ENCODE measurements around the gene MOV10L1.

MOV10L1 gene

DNA sequence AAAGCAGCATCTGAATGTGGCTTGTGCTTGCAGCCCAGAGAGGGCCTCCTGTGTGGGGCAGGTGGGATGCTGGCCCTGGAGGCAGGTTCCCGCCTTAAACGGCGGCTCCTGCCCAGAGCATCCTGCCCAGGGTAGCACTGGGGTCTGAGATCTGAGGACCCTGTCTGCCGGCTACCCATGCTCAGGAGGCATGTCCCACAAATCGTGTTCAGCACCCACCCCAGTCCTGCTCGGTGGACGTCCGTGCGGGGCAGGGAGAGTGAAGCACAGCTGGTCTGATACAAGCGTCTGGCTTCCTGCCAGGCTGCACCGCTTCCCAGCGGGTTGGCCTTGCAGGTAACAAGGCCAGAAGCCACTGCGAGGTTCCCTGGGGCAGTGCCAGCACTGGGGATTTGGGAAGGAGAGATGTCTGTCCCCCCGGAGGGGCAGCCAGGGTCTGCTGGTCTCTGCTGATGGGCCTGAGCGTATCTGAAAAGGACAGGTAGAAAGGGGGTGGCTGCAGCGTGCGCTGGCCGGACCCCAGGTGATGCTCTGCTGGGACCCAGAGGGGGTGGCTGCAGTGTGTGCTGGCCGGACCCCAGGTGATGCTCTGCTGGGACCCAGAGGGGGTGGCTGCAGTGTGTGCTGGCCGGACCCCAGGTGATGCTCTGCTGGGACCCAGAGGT lies 99.5 kb downstream of the MOV10L1 start:
- peak overlapping the region; percentile 94 to 95 for H3K27ac ChIP-seq (ENCODE audit: low read depth in 2 of 2, low read length in 2 of 2)
- H3K4me3 ChIP-seq (ENCODE audit: low read length in 2 of 2): no peak overlapping the region
- H3K27me3 ChIP-seq (ENCODE audit: control insufficient read depth in 2 of 2, insufficient read depth in 2 of 2, low read length in 2 of 2): no peaks in the 10 kb centered on the region
- no peaks in the 10 kb centered on the region for H3K9me3 ChIP-seq (ENCODE audit: control insufficient read depth in 2 of 2, low read length in 2 of 2)
- peaks cover 49 to 53% of the 10 kb centered on the region in 2 donors for H3K4me1 ChIP-seq (ENCODE audit: control insufficient read depth in 2 of 2, insufficient read depth in 2 of 2, low read length in 2 of 2)
- H3K36me3 ChIP-seq (ENCODE audit: control insufficient read depth in 2 of 2, insufficient read depth in 2 of 2, low read length in 2 of 2): peaks cover 3 to 9% of the 10 kb centered on the region in 2 donors
- H3K9ac ChIP-seq (ENCODE audit: low read depth in 1 of 2, low read length in 2 of 2): peak overlapping the region; percentile 82 to 83

DNA sequence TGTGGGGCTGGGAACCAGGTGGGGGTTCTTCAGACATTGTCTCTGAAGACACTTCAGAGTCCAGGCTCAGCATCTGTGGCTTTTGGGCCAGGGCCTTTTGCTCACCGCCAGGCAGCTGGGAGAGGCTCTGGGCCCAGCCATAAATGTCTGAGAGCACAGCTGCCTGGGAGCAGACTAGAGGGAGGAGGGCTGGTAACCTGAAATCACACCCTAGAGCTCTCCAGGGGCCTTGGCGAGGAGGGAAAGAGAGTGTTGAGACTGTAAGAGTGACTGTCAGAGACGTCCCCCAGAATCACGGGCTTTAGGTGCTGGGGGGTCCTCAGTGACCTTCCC lies 100.0 kb downstream of the MOV10L1 start:
- peaks cover 8 to 14% of the 10 kb centered on the region in 2 donors for H3K36me3 ChIP-seq (ENCODE audit: control insufficient read depth in 2 of 2, insufficient read depth in 2 of 2, low read length in 2 of 2)
- no peaks in the 10 kb centered on the region for H3K9me3 ChIP-seq (ENCODE audit: control insufficient read depth in 2 of 2, low read length in 2 of 2)
- peak overlapping the region; percentile 82 to 83 for H3K9ac ChIP-seq (ENCODE audit: low read depth in 1 of 2, low read length in 2 of 2)
- H3K27ac ChIP-seq (ENCODE audit: low read depth in 2 of 2, low read length in 2 of 2): peak overlapping the region; percentile 94 to 95
- no peaks in the 10 kb centered on the region for H3K27me3 ChIP-seq (ENCODE audit: control insufficient read depth in 2 of 2, insufficient read depth in 2 of 2, low read length in 2 of 2)
- peak overlapping the region; percentile 79 for H3K4me3 ChIP-seq (ENCODE audit: low read length in 2 of 2)
- peaks cover 49 to 52% of the 10 kb centered on the region in 2 donors for H3K4me1 ChIP-seq (ENCODE audit: control insufficient read depth in 2 of 2, insufficient read depth in 2 of 2, low read length in 2 of 2)

DNA sequence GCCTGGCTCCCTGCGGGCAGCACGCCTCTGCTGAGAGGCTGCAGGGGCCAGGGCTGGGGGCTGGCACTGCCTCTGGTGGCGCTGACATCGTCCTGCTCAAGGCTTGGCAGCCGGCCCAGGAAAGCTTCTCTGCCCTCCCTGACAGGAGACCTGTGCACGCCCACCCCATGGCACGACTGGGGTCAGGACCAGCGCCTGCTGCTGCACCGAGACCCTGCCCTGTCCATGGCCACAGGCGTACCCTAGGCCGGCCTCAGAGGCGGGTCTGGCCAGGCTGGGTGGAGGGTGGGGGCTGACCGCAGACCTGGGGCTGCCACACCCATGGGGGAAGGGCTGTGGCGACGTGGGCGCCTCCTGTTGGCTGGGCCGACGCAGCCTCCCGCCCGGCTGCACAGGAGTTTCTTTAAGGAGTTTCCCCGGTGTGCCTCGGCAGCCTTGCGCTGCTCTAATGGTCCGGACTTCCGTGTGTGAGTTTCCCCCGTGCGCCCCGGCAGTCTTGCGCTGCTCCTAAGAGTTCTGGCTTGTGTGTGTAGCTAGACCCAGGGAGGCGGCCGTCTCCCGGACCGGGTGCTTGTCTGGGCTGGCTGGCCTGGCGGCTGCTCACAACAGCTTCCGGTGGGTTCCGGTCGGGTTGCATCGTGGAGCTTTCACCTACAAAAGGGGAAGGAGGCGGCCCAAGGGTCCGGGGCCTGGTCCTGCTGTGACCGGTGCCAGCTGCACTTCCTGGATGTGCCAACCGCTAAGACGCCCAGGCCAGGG lies 100.6 kb downstream of the MOV10L1 start:
- H3K36me3 ChIP-seq (ENCODE audit: control insufficient read depth in 2 of 2, insufficient read depth in 2 of 2, low read length in 2 of 2): peaks cover 9 to 18% of the 10 kb centered on the region in 2 donors
- H3K27ac ChIP-seq (ENCODE audit: low read depth in 2 of 2, low read length in 2 of 2): peak overlapping the region; percentile 94 to 95
- H3K9me3 ChIP-seq (ENCODE audit: control insufficient read depth in 2 of 2, low read length in 2 of 2): no peaks in the 10 kb centered on the region
- H3K4me3 ChIP-seq (ENCODE audit: low read length in 2 of 2): peak overlapping the region; percentile 79
- H3K4me1 ChIP-seq (ENCODE audit: control insufficient read depth in 2 of 2, insufficient read depth in 2 of 2, low read length in 2 of 2): peaks cover 46 to 49% of the 10 kb centered on the region in 2 donors
- H3K9ac ChIP-seq (ENCODE audit: low read depth in 1 of 2, low read length in 2 of 2): peak overlapping the region; percentile 82 to 83
- no peaks in the 10 kb centered on the region for H3K27me3 ChIP-seq (ENCODE audit: control insufficient read depth in 2 of 2, insufficient read depth in 2 of 2, low read length in 2 of 2)

DNA sequence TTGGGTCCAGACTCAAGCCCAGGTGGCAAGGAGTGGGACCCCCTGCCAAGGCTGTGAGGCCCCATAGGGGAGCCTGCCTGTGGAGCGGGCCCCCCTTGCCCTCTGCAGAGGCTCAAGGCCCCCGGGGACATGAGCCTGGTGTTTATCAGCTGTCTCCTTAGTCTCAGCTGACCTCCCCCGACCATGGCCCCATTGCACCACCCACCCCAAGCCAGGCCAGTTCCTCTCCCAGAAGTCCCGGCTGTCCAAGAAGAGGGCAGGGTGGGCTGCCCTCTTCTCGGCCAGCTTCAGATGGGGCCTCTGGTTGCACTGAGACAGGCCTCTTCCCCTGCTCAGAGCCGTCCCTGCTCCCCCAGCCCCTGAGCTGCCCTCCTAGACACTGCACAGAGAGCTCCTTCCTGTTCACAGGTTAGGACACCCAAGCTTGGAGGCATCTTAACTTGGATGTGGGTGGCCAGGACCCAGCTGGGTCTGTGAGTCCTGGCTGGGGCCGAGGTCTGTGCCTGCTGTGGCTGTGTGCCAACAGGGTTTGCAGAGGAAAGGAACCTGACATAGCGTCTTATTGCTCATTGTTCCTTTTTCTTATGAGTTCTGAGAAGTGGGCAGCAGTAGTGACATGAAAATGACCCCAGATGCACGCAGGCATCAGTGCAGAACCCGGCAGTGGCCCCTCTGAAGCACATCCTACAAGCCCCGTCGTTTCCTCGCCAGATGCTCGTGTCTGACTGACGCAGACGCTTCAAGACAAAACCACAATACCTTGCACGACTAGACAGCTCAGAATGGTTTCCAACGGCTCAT lies 101.3 kb downstream of the MOV10L1 start:
- H3K27ac ChIP-seq (ENCODE audit: low read depth in 2 of 2, low read length in 2 of 2): peak overlapping the region; percentile 94 to 95
- H3K9me3 ChIP-seq (ENCODE audit: control insufficient read depth in 2 of 2, low read length in 2 of 2): no peaks in the 10 kb centered on the region
- H3K4me1 ChIP-seq (ENCODE audit: control insufficient read depth in 2 of 2, insufficient read depth in 2 of 2, low read length in 2 of 2): peaks cover 45 to 48% of the 10 kb centered on the region in 2 donors
- H3K27me3 ChIP-seq (ENCODE audit: control insufficient read depth in 2 of 2, insufficient read depth in 2 of 2, low read length in 2 of 2): no peaks in the 10 kb centered on the region
- peak overlapping the region; percentile 79 for H3K4me3 ChIP-seq (ENCODE audit: low read length in 2 of 2)
- H3K36me3 ChIP-seq (ENCODE audit: control insufficient read depth in 2 of 2, insufficient read depth in 2 of 2, low read length in 2 of 2): peaks cover 13 to 18% of the 10 kb centered on the region in 2 donors
- peak overlapping the region; percentile 82 to 83 for H3K9ac ChIP-seq (ENCODE audit: low read depth in 1 of 2, low read length in 2 of 2)

GRCh38 chr22:50192436-50193204 lies 102.8 kb downstream of the MOV10L1 start:
- Histone ChIP-seq H3K4me1 (ENCODE audit: control insufficient read depth in 2 of 2, insufficient read depth in 2 of 2, low read length in 2 of 2) (peaks cover 36 to 39% of the 10 kb centered on the region in 2 donors), H3K27ac (ENCODE audit: low read depth in 2 of 2, low read length in 2 of 2) (peak overlapping the region; percentile 20 to 95)

GRCh38 chr22:50193621-50194020 lies 103.8 kb downstream of the MOV10L1 start:
- H3K4me3 ChIP-seq (ENCODE audit: low read length in 2 of 2): no peak overlapping the region
- peaks cover 20 to 23% of the 10 kb centered on the region in 2 donors for H3K36me3 ChIP-seq (ENCODE audit: control insufficient read depth in 2 of 2, insufficient read depth in 2 of 2, low read length in 2 of 2)
- H3K9me3 ChIP-seq (ENCODE audit: control insufficient read depth in 2 of 2, low read length in 2 of 2): no peaks in the 10 kb centered on the region
- H3K27ac ChIP-seq (ENCODE audit: low read depth in 2 of 2, low read length in 2 of 2): no peak overlapping the region
- peaks cover 36 to 39% of the 10 kb centered on the region in 2 donors for H3K4me1 ChIP-seq (ENCODE audit: control insufficient read depth in 2 of 2, insufficient read depth in 2 of 2, low read length in 2 of 2)
- H3K27me3 ChIP-seq (ENCODE audit: control insufficient read depth in 2 of 2, insufficient read depth in 2 of 2, low read length in 2 of 2): no peaks in the 10 kb centered on the region
- H3K9ac ChIP-seq (ENCODE audit: low read depth in 1 of 2, low read length in 2 of 2): no peak overlapping the region

More at GRCh38 chr22:50192436-50193204, 102.8 kb downstream of the MOV10L1 start:
- peak overlapping the region in 1 of 2 donors; percentile 28 for H3K4me3 ChIP-seq (ENCODE audit: low read length in 2 of 2)
- peaks cover 16 to 20% of the 10 kb centered on the region in 2 donors for H3K36me3 ChIP-seq (ENCODE audit: control insufficient read depth in 2 of 2, insufficient read depth in 2 of 2, low read length in 2 of 2)
- H3K9me3 ChIP-seq (ENCODE audit: control insufficient read depth in 2 of 2, low read length in 2 of 2): no peaks in the 10 kb centered on the region
- H3K27me3 ChIP-seq (ENCODE audit: control insufficient read depth in 2 of 2, insufficient read depth in 2 of 2, low read length in 2 of 2): no peaks in the 10 kb centered on the region
- no peak overlapping the region for H3K9ac ChIP-seq (ENCODE audit: low read depth in 1 of 2, low read length in 2 of 2)

- no peak overlapping the region for H3K4me3 ChIP-seq (ENCODE audit: low read length in 2 of 2)
- peaks cover 32 to 34% of the 10 kb centered on the region in 2 donors for H3K4me1 ChIP-seq (ENCODE audit: control insufficient read depth in 2 of 2, insufficient read depth in 2 of 2, low read length in 2 of 2)
- no peak overlapping the region for H3K9ac ChIP-seq (ENCODE audit: low read depth in 1 of 2, low read length in 2 of 2)
- H3K9me3 ChIP-seq (ENCODE audit: control insufficient read depth in 2 of 2, low read length in 2 of 2): no peaks in the 10 kb centered on the region
- peaks cover 20 to 23% of the 10 kb centered on the region in 2 donors for H3K36me3 ChIP-seq (ENCODE audit: control insufficient read depth in 2 of 2, insufficient read depth in 2 of 2, low read length in 2 of 2)
- H3K27me3 ChIP-seq (ENCODE audit: control insufficient read depth in 2 of 2, insufficient read depth in 2 of 2, low read length in 2 of 2): no peaks in the 10 kb centered on the region
- H3K27ac ChIP-seq (ENCODE audit: low read depth in 2 of 2, low read length in 2 of 2): no peak overlapping the region
Observed at GRCh38 chr22:50194037-50194805, 104.4 kb downstream of the MOV10L1 start.

- Histone ChIP-seq H3K4me1 (ENCODE audit: control insufficient read depth in 2 of 2, insufficient read depth in 2 of 2, low read length in 2 of 2) (peaks cover 14 to 23% of the 10 kb centered on the region in 2 donors), H3K27ac (ENCODE audit: low read depth in 2 of 2, low read length in 2 of 2) (no peak overlapping the region), H3K36me3 (ENCODE audit: control insufficient read depth in 2 of 2, insufficient read depth in 2 of 2, low read length in 2 of 2) (peaks cover 20 to 23% of the 10 kb centered on the region in 2 donors), H3K4me3 (ENCODE audit: low read length in 2 of 2) (no peak overlapping the region), H3K9ac (ENCODE audit: low read depth in 1 of 2, low read length in 2 of 2) (no peak overlapping the region), H3K9me3 (ENCODE audit: control insufficient read depth in 2 of 2, low read length in 2 of 2) (no peaks in the 10 kb centered on the region), H3K27me3 (ENCODE audit: control insufficient read depth in 2 of 2, insufficient read depth in 2 of 2, low read length in 2 of 2) (no peaks in the 10 kb centered on the region)
Observed at GRCh38 chr22:50196256-50196655, 106.5 kb downstream of the MOV10L1 start.

Data from mucosa of rectum (tissue), 2 donors.